ENCODE results near the gene NOM1. TPM values are rescaled to one million over a fixed set of nuclear protein-coding genes. Genes with fewer than 3 reads are reported as not detected.

Gene NOM1
- total RNA-seq, 1 experiment from 2014 or later: 35.4 TPM

DNA sequence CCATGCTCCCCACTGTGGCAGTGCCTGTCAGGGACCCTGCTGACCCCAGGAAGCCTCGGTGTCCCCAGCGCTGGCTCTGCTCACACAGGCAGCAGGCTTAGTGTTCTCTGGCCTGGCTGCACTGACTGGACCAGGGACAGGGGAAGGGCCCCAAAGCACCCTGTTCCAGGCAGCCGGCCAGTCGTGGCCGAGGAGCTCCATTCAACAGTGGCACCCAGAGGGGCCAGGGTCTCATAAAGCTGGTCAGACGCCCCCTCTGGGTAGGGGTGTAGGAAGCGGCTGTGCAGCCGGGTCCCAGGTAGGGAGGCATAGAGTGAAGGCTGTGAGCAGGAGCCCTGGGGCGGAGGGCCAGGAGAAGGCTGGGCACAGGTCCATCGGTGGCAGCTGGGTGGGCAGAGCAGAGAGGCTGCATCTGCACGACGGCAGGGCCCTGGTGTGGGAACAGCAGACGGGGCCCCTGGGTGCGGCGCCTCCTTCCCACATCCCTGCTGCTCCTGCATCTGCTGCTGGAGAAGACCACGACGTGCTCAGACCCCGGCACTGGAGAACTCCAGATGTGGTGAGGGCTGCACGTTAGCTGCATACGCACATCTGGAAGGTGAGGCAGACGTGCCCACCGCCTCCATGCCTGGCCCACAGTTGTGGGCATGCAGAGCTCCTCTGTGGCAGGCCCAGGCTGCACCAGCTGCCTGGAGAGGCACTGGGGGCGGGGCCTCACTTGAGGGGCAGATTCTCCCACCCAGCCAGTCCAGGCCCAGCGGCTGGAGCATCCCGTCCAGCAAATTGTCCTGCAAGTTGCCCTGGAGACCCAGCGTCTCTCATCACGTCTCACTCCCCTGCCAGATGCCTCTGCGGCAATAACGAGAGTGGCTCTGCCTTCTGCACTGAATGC, 35.8 kb downstream of the NOM1 start:
- Histone ChIP-seq H3K4me1 (ENCODE audit: control insufficient read depth in 1 of 2, insufficient read depth in 2 of 2, low read length in 2 of 2) (peaks cover 0 to 5% of the 10 kb centered on the region in 2 experiments; a peak in 1 of 4 replicates), H3K9me2 (ENCODE audit: insufficient read depth) (no peaks in the 10 kb centered on the region), H3K27me3 (ENCODE audit: insufficient read depth, low read length) (no peaks in the 10 kb centered on the region), H3K9me3 (ENCODE audit: control insufficient read depth in 1 of 2, insufficient read depth in 1 of 2, low read depth in 1 of 2, low read length in 2 of 2) (no peaks in the 10 kb centered on the region), H3K27ac (ENCODE audit: low read depth, low read length) (no peak overlapping the region), H3K36me3 (ENCODE audit: control insufficient read depth in 1 of 2, insufficient read depth in 2 of 2, low read length in 2 of 2) (no peaks in the 10 kb centered on the region), H3K79me2 (ENCODE audit: insufficient read depth, low read length) (no peaks in the 10 kb centered on the region), H3K4me3 (replicated peaks in 1 of 2; ENCODE audit: low read depth in 1 of 2, low read length in 2 of 2) (no peak overlapping the region), H4K20me1 (ENCODE audit: insufficient read depth) (no peaks in the 10 kb centered on the region), H2AFZ (ENCODE audit: low read depth, low read length, poor library complexity, severe bottlenecking) (no peak overlapping the region), H3K4me2 (ENCODE audit: low read length) (no peak overlapping the region), H3K9ac (ENCODE audit: low read length) (no peak overlapping the region)
- TF ChIP-seq EZH2phosphoT487 (IDR thresholded peaks at IDR 0.05; ENCODE audit: borderline replicate concordance): no peak
- TF ChIP-seq SRF (IDR thresholded peaks at IDR 0.05; ENCODE audit: low read depth): no peak
- POLR2A ChIA-PET: no interaction called here
- CTCF ChIA-PET: no interaction called here
- BruUV-seq (replicated peaks): no TSS peak
- intact Hi-C loops (cut with micrococcal nuclease): no loop called here
- DNase-seq (ENCODE audit: low read depth, low spot score): no peak
- no peak for ATAC-seq
- RAD21 ChIA-PET (ENCODE audit: low non-redundant PET in 1 of 2, low total read pairs in 2 of 2, uncharacterized antibody in 2 of 2, unreplicated experiment in 2 of 2): no interaction called here

DNA sequence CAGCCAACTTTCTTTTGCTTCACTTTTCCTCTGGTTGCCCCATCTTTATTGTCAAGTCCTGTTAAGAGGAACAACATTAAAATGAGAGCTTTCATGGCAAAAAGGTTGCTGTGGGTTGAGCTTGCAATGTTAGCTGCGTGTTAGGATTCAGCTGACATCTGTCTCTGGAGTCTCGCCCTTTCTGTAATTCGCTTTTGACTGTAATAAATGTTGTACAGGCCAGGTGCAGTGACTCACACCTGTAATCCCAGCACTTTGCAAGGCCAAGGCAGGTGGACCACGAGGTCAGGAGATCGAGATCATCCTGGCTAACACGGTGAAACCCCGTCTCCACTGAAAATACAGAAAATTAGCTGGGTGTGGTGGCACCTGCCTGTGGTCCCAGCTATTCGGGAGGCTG, 36.9 kb downstream of the NOM1 start:
- ChIA-PET RAD21 (ENCODE audit: low non-redundant PET in 1 of 2, low total read pairs in 2 of 2, uncharacterized antibody in 2 of 2, unreplicated experiment in 2 of 2) (no interaction called here), CTCF (no interaction called here), POLR2A (no interaction called here)
- Histone ChIP-seq H3K27ac (ENCODE audit: low read depth, low read length) (no peak overlapping the region), H3K9me3 (ENCODE audit: control insufficient read depth in 1 of 2, insufficient read depth in 1 of 2, low read depth in 1 of 2, low read length in 2 of 2) (no peaks in the 10 kb centered on the region), H3K27me3 (ENCODE audit: insufficient read depth, low read length) (no peaks in the 10 kb centered on the region), H4K20me1 (ENCODE audit: insufficient read depth) (no peaks in the 10 kb centered on the region), H3K9me2 (ENCODE audit: insufficient read depth) (no peaks in the 10 kb centered on the region), H3K9ac (ENCODE audit: low read length) (no peak overlapping the region), H3K4me1 (ENCODE audit: control insufficient read depth in 1 of 2, insufficient read depth in 2 of 2, low read length in 2 of 2) (peaks cover 0 to 5% of the 10 kb centered on the region in 2 experiments; a peak in 1 of 4 replicates), H3K4me2 (ENCODE audit: low read length) (no peak overlapping the region), H3K36me3 (ENCODE audit: control insufficient read depth in 1 of 2, insufficient read depth in 2 of 2, low read length in 2 of 2) (no peaks in the 10 kb centered on the region), H3K79me2 (ENCODE audit: insufficient read depth, low read length) (no peaks in the 10 kb centered on the region), H3K4me3 (replicated peaks in 1 of 2; ENCODE audit: low read depth in 1 of 2, low read length in 2 of 2) (no peak overlapping the region), H2AFZ (ENCODE audit: low read depth, low read length, poor library complexity, severe bottlenecking) (no peak overlapping the region)
- BruUV-seq (replicated peaks): no TSS peak
- TF ChIP-seq, protein P1, sequence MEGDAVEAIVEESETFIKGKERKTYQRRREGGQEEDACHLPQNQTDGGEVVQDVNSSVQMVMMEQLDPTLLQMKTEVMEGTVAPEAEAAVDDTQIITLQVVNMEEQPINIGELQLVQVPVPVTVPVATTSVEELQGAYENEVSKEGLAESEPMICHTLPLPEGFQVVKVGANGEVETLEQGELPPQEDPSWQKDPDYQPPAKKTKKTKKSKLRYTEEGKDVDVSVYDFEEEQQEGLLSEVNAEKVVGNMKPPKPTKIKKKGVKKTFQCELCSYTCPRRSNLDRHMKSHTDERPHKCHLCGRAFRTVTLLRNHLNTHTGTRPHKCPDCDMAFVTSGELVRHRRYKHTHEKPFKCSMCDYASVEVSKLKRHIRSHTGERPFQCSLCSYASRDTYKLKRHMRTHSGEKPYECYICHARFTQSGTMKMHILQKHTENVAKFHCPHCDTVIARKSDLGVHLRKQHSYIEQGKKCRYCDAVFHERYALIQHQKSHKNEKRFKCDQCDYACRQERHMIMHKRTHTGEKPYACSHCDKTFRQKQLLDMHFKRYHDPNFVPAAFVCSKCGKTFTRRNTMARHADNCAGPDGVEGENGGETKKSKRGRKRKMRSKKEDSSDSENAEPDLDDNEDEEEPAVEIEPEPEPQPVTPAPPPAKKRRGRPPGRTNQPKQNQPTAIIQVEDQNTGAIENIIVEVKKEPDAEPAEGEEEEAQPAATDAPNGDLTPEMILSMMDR (IDR thresholded peaks at IDR 0.05 in 2 of 3, conservative IDR thresholded peaks at IDR 0.05 in 1 of 3; ENCODE audit: borderline replicate concordance in 1 of 3, insufficient read depth in 1 of 3, low read depth in 2 of 3, low read length in 2 of 3): no peak
- TF ChIP-seq CBX3 (IDR thresholded peaks at IDR 0.05; ENCODE audit: low read depth): no peak
- no peak for TF ChIP-seq SRF (IDR thresholded peaks at IDR 0.05; ENCODE audit: low read depth)
- TF ChIP-seq EZH2phosphoT487 (IDR thresholded peaks at IDR 0.05; ENCODE audit: borderline replicate concordance): no peak
- TF ChIP-seq POLR2AphosphoS5 (IDR thresholded peaks at IDR 0.05; ENCODE audit: low read depth, low read length): no peak
- TF ChIP-seq POLR2A (IDR thresholded peaks at IDR 0.05; ENCODE audit: borderline replicate concordance, extremely low read depth, insufficient read depth, insufficient read length): no peak
- TF ChIP-seq, protein P2, sequence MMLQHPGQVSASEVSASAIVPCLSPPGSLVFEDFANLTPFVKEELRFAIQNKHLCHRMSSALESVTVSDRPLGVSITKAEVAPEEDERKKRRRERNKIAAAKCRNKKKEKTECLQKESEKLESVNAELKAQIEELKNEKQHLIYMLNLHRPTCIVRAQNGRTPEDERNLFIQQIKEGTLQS (IDR thresholded peaks at IDR 0.05): no peak
- TF ChIP-seq, protein P3, sequence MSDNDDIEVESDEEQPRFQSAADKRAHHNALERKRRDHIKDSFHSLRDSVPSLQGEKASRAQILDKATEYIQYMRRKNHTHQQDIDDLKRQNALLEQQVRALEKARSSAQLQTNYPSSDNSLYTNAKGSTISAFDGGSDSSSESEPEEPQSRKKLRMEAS (IDR thresholded peaks at IDR 0.05): no peak
- TF ChIP-seq ZNF274 (IDR thresholded peaks at IDR 0.05; ENCODE audit: low read depth, low read length): no peak
- TF ChIP-seq RAD21 (IDR thresholded peaks at IDR 0.05; ENCODE audit: low read depth): no peak
- DNase-seq (ENCODE audit: low read depth, low spot score): no peak
- intact Hi-C loops (cut with micrococcal nuclease): no loop called here
- no peak for ATAC-seq

Data from HCT116 (cell line).